NCI-H446 treated with DMSO at 0.1 percent for 48 hours (cell line): ENCODE measurements around the gene DHCR24.
A peak's percentile ranks its signal among the peaks of the same experiment; 100 is the strongest.
"Not testable (repeated sequence)": the region's sequence is repeated elsewhere in the genome, so short reads cannot be mapped to it uniquely, and the experiment has no call there.

Experiments
- DNase-seq: peaks from one replicate; lab custom pipeline; 2025; lab: John Stamatoyannopoulos, UW

Gene DHCR24

DNA sequence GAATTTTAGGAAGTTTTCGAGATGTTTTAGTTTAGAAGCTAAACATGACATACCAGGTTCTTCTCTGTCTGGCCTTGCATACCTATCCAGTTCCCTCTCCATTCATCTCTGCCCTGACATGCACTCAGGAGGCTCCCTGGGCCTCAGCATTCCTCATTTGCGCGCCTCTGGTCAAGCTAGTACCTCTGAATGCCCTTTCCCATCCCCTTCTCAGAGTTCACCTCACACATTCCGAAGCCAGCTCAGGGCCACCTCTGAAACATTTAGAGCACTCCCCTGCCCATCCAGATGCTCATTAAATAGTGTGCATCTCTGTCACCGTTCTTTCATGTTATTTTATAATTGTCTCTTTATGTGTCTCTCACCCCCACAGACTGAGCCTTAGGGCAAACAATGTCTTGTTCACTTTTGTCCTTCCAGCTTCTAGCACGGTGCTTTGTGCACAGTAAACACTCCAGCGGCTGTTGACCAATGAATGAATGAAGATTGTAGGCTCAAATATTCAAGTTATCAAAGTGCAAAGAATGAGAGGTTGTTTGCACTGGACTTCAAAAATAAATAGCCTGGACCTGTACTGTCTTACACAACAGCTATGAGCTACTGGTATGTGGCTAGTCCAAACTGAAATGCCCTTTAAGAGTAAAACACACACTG is 1.2 kb upstream of the DHCR24 start:
- no peak for DNase-seq

DNA sequence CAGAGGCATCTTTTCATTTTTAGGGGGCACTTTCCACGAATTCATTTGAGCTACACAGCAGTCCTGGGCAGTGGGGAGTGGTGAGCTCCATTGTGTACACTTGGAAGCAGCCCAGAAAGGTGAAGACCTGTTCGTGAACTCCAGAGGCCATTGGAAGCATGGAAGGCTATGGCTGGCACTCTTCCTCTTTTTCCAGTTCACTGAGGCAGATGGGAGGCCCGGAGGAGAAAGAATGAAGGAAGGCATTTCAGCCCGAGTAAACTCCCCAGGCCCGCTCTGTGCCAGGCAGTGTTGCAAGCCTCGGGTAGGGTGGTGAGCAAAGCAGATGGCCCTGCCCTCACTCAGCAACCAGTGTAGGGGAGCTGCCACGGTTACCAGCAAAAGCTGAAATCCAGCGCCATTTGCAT is 673 bp upstream of the DHCR24 start:
- peak; percentile 47 for DNase-seq

DNA sequence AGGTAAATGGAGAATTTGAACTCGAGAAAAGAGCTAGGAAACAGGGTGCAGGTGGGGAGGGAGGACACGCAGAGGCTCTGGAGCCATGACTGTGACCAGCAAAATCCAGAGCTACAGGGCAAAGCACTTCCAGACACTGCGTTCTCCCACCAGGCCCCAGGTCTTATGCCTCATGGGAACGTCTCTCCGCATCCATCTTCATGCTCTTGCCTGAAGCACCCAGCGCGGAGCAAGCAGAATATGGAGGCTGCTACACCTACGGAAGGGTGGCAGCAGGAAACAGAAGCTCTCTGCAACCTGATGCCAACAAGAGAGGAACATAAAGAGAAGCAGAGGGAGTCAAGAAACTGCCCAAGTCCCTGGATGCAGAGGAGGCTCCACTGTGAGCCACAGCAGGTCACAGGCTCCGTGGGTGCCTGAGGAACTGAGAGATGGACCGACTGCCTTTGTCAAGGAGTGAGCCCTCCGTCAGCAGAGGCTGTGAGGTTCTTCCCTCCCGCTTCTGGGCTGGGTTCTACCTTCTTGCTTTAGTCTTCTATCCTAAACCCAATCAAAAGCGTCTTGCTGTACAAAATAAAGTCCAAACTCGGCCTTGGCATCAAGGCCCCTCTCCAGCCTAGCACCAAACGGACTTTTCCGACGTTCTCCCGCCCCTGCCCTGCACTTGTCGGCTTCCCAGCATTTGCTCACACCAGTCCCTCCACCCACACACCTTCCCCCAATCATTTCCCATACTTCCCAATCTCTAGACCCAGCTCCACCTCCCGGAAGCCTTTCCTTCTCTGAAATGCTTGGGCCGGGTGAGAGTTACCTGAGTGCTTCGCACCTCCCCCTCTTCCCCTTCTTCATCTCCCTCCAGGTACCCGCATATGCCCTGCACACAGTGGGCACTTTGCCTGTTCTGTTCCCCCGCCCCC is 930 bp downstream of the DHCR24 start:
- DNase-seq: no peak

DNA sequence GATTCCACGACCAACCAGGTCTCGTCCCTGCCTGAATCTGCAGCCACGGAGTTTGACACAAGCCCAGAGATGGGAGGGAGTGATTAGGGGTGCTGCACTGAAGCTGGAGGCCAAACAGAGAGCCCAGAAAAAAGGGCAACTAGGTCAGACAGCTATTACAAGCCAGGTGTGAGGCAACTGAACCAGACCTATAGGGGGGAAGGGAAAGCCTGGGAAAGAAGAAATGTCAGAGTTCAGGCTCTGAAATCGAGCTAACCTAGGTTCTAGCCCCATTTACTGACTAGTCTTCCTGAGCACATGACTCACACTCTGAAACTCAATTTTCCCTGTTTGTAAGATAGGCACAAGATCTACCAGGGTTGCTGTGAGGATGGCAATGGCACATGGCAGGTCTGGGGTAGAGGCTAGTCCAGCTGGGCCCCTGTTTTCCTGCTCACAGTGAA is 1.7 kb downstream of the DHCR24 start:
- no peak for DNase-seq

DNA sequence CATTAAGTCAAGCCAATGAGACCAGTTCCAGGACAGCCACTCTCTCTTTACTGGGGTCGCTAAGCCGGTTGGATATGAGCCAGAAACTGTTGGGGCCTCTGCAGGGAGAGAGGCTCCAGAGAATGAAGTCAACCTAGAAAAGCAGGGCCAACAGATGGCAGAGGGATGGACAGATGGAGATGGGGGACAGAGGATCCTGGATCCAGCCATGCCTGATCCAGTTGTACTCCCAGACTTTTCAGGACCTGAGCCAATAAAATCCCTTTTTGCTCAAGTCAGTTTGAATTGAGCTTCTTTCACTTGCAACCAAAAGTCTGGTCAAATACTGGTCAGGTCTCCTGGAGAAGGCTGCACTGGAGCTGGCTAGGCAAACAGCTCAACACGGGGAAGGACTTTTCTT is 2.2 kb downstream of the DHCR24 start:
- peak; percentile 52 for DNase-seq

DNA sequence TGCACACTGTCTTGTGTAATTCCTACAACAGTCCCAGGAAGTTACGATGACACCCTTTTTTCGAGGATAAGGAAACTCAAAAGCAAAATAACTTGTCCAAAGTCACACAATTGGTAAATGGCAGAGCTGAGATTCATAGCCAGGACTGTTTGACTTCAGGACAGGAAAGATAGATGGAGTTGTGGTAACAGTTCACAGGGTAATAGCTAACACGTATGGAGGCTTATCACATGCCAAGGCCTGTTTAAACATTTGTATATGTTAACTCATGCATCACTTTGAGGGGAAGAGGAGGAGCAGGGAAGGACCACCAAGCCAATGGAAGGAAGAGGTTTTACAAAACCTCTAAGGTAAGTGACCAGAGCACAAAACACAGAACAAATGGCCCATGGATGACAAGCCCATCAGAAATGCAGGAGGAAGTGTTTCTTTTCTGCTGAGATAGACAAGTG is 2.8 kb downstream of the DHCR24 start:
- DNase-seq: no peak

DNA sequence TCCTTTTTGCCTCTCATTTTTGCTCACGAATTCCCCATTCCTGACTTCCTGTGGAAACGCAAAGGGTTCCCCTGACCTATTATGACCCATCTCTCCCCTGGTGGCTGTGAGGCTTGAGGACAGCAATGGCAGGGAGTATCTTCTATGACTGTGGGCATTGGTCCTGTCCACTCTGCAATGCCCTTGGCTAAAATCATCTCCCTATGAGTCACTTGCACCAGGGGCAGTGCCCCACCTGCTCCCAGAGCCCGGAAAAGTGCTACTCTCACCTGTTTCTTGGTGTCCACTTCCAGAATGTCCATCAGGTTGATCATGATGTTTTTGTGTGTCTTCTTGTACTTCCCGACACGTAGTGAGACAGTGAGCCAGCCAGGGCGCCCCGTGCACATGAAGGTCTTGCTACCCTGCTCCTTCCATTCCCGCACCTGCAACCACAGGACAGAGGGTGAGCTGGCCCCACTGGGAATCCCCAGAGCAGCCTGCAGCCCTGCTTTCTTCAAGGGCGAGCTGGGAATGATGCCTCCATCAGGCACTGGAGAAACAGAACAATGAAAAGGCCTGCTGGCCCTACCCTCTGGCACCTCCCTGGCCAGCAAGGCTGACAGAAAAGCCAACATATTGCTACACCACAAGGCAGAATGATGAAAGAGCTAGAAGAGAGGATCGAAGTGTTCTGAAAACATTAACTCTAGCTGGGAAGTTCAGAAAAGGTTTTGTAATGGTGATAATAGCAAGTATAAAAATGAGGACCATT is 3.5 kb downstream of the DHCR24 start:
- DNase-seq: no peak

DNA sequence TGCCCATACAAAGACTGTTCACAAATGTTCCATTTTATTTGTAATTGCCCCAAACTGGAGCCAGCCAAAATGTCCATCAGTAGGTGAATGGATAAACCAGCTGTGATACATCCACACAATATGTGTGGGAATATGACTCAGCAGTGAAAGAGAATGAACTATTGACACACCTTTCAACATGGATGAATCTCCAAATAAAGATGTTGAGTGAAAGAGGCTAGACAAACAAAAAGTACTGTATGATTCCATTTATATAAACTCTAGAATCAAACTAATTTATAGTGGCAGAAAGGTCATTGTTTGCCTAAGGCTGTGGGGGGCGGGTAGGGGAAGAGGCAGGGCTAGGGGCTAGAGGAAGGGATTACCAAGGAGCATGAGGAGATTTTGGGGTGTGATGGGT is 4.5 kb downstream of the DHCR24 start:
- DNase-seq: no peak

DNA sequence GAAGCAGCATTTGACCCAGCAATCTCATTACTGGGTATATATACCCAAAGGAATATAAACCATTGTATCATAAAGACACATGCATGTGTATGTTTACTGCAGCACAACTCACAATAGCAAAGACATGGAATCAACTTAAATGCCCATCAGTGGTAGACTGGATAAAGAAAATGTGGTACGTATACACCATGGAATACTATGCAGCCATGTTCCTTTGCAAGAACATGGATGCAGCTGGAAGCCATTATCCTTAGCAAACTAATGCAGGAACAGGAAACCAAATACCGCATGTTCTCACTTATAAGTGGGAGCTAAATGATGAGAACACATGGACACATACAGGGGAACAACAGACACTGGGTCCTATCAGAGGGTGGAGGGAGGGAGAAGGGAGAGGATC is 5.4 kb downstream of the DHCR24 start:
- DNase-seq: not testable (repeated sequence)

DNA sequence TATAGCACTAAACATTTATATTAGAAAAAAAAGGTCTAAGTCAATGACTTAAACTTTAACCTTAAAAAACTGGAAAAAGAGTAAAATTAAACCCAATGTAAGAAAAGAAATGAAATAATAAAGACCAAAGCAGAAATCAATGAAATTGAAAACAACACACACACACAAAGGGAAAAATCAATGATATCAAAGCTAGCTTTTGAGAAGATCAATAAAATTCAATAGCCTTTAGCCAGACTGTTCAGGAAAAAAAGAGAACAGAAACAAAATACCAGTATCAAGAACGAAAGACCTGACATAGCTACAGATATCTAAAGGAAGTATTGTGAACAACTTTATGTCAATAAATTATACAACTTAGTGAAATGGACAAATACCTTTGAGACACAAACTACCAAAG is 7.1 kb downstream of the DHCR24 start:
- DNase-seq: no peak

DNA sequence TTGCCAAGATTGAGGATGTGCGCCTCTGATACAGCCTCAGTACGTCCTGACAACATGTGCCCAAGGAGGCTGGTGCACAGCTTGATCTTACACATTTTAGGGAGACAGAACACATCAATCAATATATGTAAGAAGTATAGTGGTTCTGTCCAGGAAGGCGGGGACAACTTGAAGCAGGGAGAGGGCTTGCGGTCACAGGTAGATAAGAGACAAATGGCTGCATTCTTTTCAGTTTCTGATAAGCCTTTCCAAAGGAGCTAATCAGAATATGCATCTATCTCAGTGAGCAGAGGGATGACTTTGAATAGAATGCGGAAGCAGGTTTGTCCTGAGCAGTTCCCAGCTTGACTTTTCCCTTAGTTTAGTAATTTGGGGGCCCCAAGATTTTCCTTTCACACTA is 10.2 kb downstream of the DHCR24 start:
- DNase-seq: no peak

DNA sequence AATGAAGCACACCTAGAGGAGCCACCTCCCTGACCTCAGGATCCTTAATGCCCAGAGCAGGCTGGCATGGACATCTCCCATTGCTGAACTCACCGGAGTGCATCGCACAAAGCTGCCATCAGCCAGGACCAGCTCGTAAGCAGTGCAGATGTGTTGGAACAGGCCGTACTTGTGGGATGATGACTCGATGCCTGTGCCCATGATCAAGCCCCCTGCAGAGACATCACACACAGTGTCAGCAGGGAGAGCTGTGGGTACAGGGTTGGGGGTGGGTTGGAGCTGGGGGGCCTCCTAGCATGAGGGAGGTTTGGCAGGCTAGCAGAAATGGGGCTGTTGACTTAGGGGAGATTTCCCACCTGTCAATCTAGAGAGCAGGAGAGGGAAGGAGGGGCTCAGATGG is 12.0 kb downstream of the DHCR24 start:
- no peak for DNase-seq

DNA sequence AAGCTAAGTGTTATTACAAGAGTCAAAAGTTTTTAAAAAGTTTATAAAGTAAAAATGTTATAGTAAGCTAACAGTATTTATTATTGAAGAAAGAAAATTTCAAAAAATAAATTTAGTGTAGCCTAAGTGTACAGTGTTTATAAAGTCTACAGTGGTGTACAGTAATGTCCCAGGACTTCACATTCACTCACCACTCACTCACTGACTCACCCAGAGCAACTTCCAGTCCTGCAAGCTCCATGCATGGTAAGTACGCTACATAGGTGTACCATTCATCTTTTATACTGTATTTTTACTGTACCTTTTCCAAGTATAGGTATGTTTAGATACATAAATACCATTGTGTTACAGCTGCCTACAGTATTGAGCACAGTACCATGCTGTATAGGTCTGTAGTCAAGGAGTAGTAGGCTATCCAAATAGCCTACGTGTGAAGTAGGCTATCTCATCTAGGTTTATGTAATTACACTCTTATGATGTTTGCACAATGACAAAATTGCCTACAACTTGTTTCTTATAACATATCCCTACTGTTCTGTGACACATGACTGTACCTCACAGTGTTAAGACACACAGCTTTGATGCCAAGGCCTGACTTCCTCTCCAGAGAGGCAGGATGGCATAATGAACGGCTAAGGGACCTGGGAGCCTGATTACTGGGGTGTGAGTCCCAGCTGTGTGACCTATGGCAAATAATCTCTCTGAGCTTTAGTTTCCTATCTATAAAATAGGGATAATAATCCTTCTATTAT is 12.7 kb downstream of the DHCR24 start:
- DNase-seq: no peak

DNA sequence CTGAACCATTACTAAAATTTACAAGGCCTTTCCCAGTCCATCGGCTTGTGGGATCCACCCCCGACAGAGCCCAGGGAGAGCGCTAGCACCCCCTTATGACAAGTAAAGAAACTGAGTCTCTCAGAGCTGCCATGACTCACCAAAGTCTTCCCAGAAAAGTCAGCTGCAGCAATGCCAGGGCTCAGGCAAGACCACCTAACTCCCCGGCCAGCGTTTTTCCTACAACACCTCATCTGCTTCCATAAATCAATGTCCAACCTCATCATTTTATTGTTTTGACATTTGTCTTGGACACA is 15.0 kb downstream of the DHCR24 start:
- DNase-seq: no peak

DNA sequence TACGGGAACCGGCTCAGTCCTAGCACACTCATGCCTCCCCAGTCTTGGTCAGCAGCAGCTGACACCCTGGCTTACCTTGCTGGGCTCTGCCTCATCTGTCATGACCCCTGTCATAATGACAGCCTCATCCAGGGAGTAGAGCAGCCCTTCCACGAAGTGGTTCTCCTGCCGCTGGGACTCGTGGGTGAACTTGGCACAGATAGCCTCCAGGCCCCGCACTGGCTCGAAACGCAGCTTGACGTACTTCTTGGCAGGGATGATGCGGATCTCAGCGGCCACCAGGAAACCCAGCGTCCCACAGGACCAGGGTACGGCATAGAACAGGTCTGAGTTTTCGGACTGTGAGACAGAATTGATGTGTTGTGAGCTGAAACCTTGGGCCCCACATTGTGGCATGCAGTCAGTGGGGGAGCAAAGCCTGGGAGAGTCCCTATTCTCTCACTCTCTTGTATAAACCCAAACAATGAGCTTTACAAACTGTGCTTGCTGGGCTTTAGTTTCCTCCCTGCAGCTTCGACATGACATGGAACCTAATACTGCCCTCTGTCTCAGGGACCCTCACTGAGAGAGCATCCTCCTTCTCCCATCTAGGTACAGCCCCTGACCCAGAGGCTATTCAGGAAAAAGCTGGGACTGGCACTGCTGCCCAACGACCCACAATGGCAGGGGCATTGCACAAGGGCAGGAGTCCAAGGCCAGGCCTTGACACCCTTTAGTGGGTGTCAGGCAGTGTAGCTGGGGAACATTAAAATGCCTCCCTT is 15.5 kb downstream of the DHCR24 start:
- no peak for DNase-seq

DNA sequence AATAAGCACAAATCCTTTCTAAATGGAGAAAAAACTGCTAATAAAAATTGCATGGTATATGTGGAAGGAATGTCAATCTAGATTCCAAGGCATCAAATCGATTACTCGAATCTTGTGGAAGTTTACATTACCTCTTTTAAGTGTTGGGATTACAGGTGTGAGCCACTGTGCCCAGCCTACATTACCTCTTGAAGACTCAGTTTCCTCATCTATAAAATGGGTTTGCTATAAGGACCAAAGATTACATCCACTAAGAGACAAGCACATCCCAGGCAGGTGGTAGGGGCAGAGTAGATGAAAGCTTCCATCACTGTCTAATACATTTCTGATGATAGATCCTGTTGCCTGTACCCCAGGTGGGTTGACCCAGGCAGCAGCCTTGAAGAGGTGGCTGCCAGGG is 16.1 kb downstream of the DHCR24 start:
- no peak for DNase-seq

DNA sequence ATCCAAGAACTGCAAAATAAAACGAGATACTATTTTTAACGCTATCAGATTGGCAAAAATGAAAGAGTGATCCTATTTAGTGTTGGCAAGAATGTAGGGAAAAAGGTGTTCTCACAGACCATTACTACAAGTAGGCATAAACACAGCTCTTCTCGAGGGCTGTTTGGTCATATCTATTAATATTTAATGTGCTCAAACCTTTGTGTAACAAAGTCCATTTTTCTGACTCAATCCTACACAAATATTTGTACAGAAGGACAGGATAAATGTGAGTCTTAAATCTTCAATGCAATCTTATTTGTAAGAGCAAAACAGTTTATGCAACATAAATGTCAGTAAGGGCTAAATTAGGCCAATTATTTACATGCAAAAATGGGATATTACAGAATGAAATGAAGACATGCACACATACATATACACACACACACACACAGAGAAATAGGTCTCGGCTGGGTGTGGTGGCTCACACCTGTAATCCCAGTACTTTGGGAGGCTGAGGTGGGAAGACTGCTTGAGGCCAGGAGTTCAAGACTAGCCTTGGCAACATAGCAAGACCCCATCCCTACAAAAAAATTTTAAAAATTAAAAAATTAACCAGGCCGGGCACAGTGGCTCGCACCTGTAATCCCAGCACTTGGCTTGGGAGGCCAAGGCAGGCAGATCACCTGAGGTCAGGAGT is 17.7 kb downstream of the DHCR24 start:
- no peak for DNase-seq

DNA sequence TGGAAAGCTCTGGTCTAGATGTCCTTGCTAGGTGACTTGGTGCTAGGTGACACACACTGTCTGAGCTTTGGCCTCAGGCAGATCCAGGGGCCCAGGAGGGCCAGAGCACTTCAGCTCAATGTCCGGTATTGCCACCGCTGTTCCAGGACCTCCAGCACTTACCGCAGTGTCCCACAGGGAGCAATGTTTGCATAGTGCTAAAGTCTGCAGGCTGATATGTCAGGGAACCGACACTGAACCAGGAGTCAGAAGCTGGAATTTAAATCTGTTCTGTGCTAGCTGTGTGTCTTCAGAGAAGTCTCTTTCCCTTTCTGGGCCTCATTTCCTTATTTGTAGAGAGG is 19.3 kb downstream of the DHCR24 start:
- DNase-seq: no peak

DNA sequence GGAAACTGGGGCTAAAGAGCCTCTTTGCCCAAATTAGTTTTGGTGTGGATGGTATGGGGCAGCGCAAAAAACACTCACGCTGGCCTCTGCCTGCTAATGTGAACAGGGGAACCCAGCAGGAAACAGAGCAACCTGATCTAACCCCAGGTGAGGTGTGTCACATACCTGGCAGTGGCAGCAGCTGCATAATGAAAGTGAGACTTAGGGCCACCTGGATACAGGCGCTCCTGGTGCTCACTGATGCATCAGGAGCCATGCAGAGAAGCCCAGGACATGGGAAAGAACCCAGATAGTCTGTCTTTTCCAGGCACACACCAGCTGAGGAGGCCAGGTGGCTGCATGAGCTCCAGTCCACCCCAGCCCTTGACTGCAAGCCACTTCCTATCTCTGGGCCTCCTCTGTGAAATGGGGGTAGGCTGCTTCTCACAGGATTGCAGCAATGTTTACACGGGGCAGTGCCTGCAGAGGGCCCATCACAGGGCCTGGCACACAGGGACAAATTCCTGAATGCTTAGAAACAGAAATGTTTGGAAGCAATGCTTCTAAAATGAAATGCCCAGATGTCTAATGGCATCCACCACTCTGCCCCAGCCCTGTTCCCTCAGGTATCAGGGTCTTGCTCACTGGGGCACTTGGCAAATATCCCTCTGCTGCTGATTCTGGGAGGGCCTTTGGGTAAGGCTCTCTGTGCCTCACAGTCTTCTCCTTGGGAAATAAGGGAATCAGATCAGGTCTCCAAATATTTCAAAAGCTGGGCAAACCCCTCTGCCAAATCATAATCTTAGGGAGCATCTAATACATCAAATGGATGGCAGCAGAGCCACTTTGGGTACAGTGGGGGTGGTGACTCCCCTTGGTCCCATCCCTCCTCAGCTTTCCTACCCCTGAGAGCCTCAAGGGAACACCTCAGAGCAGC is 19.9 kb downstream of the DHCR24 start:
- no peak for DNase-seq
